GM13976 (cell line): ENCODE data around the gene RHBDF2.
"Not testable (repeated sequence)": the region's sequence is repeated elsewhere in the genome, so short reads cannot be mapped to it uniquely, and the experiment has no call there.

Experiments
- DNase-seq: peaks from one replicate; pipeline ENCODE4 v3.0.0; 2012; ENCODE audit warnings: low spot score
- in situ Hi-C: fragments of 300-500 bp; cut with MboI; formaldehyde crosslinking; loops from one replicate; pipeline ENCODE4 v1.12.0; 2022; ENCODE audit warnings: low sequenced_read_pairs, mixed read lengths, inconsistent platforms; ENCODE audit not compliant: unreplicated experiment
- TF ChIP-seq, protein P1 (sequence below): IDR thresholded peaks from 2 replicates; pipeline ENCODE4 v1.5.1; 2012; ENCODE audit warnings: borderline replicate concordance, mild to moderate bottlenecking; ENCODE audit not compliant: insufficient read depth; ENCODE audit errors: extremely low read depth, missing control alignments, control extremely low read depth

RHBDF2 gene

DNA sequence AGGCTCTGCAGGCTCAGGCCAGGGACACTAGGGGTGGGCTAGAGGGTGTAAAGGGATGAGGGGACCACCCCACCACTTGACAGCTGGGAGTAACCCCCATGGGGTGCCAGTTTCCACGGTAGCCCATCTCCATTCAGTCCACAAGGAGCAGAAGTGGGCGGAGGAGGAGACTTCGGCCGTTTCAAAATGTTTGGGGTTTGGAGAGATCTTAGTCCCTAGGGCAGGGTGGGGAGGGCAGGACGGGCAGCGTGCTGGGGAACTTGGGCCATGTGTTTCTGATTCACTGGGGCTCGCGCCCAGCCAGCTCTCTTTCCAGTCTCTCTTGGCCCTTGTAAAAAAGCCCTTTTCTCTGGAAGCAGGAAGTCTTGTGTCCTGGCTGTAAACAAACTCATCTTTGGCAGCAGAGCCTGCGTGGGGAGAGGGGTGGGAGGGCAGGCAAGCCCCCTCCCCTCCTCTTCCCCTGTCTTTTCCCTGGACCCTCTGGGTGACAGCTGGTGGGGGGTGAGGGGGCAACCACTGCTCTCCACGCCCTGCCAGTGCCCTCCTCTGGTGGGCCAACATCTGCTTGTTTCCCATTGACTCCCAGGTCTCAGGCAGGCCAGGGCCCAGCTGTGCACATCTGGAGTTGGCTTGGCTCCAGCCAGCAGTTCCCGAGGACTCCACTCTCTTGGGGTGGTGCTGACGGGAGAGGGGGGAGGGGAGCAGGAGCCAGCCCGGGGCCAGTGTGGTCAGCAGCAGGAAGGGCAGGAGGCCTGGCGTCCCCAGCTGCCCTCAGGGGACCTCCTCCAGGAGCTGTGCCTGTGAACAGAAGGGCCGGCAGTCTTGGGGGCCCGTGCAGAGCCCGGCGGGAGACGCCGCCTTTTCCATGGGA, 28.2 kb upstream of the RHBDF2 start:
- in situ Hi-C loops: loop anchor here (10.0 kb wide), 1 partner anchor 95 kb away; no protein-coding TSS in a partner anchor
- TF ChIP-seq, protein P1, sequence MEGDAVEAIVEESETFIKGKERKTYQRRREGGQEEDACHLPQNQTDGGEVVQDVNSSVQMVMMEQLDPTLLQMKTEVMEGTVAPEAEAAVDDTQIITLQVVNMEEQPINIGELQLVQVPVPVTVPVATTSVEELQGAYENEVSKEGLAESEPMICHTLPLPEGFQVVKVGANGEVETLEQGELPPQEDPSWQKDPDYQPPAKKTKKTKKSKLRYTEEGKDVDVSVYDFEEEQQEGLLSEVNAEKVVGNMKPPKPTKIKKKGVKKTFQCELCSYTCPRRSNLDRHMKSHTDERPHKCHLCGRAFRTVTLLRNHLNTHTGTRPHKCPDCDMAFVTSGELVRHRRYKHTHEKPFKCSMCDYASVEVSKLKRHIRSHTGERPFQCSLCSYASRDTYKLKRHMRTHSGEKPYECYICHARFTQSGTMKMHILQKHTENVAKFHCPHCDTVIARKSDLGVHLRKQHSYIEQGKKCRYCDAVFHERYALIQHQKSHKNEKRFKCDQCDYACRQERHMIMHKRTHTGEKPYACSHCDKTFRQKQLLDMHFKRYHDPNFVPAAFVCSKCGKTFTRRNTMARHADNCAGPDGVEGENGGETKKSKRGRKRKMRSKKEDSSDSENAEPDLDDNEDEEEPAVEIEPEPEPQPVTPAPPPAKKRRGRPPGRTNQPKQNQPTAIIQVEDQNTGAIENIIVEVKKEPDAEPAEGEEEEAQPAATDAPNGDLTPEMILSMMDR: no peak
- DNase-seq: no peak

DNA sequence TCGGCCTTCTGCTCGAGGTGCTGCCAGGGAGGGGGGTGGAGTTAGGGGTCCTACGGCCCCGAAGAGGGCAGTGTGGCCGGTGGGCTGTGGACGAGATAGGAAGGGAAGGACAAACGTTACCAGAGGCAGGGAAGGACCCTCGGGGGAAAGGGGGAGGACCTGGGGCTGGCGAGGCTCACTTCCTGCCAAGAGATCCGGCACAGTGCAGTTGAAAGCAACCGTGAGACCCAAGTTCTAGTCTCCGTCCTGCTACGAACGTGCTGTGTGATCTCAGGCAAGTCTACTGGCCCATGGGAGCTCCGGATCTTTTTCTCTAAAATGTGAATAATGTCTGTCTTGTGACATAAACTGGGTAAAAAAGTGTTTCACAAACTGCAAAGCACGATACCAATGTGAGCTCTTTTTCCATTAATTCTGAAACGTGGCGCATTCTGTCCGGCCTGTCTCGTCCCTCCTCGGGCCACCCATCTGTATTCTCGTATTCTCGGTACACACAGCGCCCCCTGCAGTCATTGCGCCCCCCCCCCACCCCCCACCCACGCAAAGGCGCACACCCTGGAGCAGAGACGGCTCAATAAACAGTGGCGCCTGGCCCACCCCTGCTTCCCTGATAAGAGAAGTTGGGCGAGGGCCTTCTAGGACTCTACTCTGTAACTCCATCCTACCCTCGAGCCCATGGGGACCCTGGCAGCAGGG, 27.5 kb upstream of the RHBDF2 start:
- DNase-seq: no peak
- TF ChIP-seq, protein P1: no peak
- in situ Hi-C loops: loop anchor here (10.0 kb wide), 1 partner anchor 96 kb away; no protein-coding TSS in a partner anchor

GRCh38 chr17:76528156-76528527, 26.9 kb upstream of the RHBDF2 start:
- in situ Hi-C loops: loop anchor here (10.0 kb wide), 1 partner anchor 97 kb away; no protein-coding TSS in a partner anchor
- DNase-seq: peak; percentile 61
- TF ChIP-seq, protein P1: no peak

DNA sequence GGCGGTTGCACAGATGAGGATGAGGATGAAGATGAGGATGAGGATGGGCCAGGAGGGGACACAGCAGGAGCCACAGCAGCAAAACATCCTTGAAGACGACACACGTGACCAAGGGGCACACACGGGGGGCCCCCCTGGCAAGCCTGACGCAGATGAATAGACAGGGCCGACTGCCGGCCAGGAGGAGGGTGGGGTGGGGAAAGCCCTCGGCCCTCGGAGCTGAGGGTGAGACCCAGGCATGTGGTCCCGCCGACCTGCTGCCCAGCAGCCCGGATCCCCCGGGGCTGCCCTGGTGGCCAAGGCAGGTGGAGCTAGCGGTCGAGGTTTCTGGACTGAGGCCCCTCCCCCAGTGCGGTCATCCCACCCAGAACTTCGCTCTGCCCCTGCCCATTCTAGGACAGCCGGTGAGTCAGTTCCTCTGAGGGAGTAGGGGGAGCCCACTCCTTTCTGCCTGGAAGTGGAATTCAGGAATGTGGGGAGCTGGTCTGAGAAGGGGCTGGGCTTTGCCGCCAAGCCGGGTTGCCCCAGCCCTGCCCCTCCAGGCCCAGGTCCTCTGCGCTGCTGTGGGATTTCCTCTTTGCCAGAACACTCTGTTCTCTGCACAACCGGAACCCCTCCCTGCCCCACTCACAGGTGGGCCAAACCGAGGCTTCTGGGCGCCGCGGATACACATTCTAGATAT, 26.3 kb upstream of the RHBDF2 start:
- in situ Hi-C loops: loop anchor here (10.0 kb wide), 1 partner anchor 97 kb away; no protein-coding TSS in a partner anchor
- TF ChIP-seq, protein P1: no peak
- DNase-seq: peak; percentile 64

DNA sequence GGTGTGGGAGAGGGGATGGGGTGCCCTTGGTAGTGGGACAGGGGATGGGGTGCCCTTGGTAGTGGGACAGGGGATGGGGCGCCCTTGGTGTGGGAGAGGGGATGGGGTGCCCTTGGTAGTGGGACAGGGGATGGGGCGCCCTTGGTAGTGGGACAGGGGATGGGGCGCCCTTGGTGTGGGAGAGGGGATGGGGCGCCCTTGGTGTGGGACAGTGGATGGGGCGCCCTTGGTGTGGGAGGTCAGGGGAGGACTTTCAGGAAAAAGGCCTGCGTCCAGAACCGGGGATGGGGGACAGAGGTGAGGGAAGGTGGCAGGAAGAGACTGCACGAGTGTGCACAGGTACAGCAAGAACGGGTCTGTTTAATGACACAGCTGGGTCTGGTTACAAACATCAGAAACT, 25.8 kb upstream of the RHBDF2 start:
- in situ Hi-C loops: loop anchor here (10.0 kb wide), 1 partner anchor 98 kb away; no protein-coding TSS in a partner anchor
- DNase-seq: not testable (repeated sequence)

DNA sequence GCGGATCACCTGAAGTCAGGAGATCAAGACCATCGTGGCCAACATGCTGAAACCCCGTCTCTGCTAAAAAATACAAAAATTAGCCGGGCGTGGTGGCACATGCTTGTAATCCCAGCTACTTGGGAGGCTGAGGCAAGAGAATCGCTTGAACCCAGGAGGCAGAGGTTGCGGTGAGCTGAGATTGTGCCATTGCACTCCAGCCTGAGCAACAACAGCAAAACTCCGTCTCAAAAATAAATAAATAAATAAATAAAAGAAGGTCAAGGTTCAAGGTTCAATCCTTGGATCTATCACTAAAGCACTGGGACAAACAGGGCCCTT, 24.2 kb upstream of the RHBDF2 start:
- in situ Hi-C loops: loop anchor here (10.0 kb wide), 1 partner anchor 99 kb away; no protein-coding TSS in a partner anchor
- DNase-seq: not testable (repeated sequence)

DNA sequence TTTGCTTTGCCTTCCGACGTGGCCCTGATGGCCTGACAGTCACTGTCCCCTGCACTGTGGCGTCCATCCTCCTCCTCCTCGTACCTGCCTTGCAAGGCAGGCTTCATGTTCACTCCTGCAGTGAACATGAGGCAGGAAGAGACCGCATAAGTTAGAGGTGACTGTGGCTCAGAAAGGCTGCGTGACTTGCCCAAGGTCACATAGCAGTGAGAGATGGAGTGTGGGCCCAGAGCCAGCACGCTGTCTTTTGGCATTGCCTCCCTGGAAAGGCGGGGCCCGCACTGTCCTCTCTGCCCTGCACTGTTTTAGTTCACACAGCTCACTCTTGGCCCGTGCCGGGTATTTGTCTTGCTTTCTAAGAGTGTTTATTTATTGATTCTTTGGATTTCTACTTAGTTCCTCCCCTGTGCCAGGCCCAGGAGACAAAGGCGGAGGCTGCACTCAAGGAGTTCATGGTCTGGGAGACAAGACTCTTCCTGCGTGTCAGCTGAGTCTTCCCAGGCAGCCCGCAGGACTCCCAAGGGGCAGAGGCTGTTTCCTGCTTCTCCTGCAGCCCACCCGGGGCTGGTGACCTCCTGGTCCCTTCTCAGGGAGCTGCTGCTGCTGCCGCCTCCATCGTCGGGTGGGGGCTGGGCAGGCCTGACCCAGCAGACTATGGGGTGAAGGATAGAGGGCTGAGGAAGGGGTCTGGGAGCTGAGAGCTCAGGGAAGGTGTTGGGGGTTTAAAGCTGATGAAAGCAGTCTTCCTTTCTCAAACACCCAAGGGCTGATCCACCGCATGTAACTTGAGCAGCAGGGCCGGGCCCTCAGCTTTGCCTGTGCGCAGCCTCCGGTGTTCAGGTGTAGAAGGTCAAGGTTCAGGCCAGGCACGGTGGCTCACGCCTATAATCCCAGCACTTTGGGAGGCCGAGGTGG, 23.6 kb upstream of the RHBDF2 start:
- no peak for DNase-seq
- in situ Hi-C loops: loop anchor here (10.0 kb wide), 1 partner anchor 100 kb away; no protein-coding TSS in a partner anchor

More for the DNA sequence above, 23.6 kb upstream of the RHBDF2 start:
- TF ChIP-seq, protein P1: no peak
